Stimulated activated naive B cell treated with anti-CD40 and anti-IgM and Interleukin-4, amounts not matched to agents 10 μg/mL and 1 μg/mL and 100 μg/mL, for 72 hours (primary cell): ENCODE data around the gene TRABD2B.
A peak's percentile ranks its signal among the peaks of the same experiment; 100 is the strongest.

Source experiments
- ATAC-seq, 2 donors: fragments of 150-1000 bp; cut with Tn5 transposase; replicated peaks; 2 replicates each; pipeline ENCODE4 v1.10.0; 2021; ENCODE audit warnings: moderate library complexity in 1 of 2
- DNase-seq: peaks from one replicate; pipeline ENCODE4 v3.0.0; 2021
- H3K27ac Mint-ChIP-seq: one replicate; pipeline ENCODE4 v1.8.0; 2022; ENCODE audit warnings: mild to moderate bottlenecking, mixed read lengths
- H3K27me3 Mint-ChIP-seq, 2 donors: one replicate each; pipeline ENCODE4 v1.8.0; 2022; ENCODE audit warnings: mixed read lengths in 2 of 2
- H3K36me3 Mint-ChIP-seq, 2 donors: one replicate each; pipeline ENCODE4 v1.8.0; 2022; ENCODE audit warnings: mixed read lengths in 2 of 2, mild to moderate bottlenecking in 1 of 2
- H3K4me1 Mint-ChIP-seq, 2 donors: one replicate each; pipeline ENCODE4 v1.8.0; 2022; ENCODE audit warnings: mixed read lengths in 2 of 2, mild to moderate bottlenecking in 1 of 2
- H3K4me3 Mint-ChIP-seq, 2 donors: one replicate each; pipeline ENCODE4 v1.8.0; 2022; ENCODE audit warnings: mild to moderate bottlenecking in 2 of 2, mixed read lengths in 2 of 2, moderate library complexity in 1 of 2
- H3K9me3 Mint-ChIP-seq, 2 donors: one replicate each; pipeline ENCODE4 v1.8.0; 2022; ENCODE audit warnings: mixed read lengths in 2 of 2, mild to moderate bottlenecking in 1 of 2

The TRABD2B gene

GRCh38 chr1:47992720-47993415, 4.3 kb downstream of the TRABD2B start:
- no peak overlapping the region for H3K4me3 Mint-ChIP-seq
- no peaks in the 10 kb centered on the region for H3K9me3 Mint-ChIP-seq
- peaks cover 52 to 58% of the 10 kb centered on the region in 2 donors for H3K27me3 Mint-ChIP-seq
- no peak for ATAC-seq
- H3K36me3 Mint-ChIP-seq, result peaks cover 0 to 1% of the 10 kb centered on the region in 2 donors
- DNase-seq, result no peak
- H3K27ac Mint-ChIP-seq, result no peak overlapping the region
- peaks cover 6 to 12% of the 10 kb centered on the region in 2 donors for H3K4me1 Mint-ChIP-seq

GRCh38 chr1:47991673-47992072, 5.5 kb downstream of the TRABD2B start:
- peaks cover 0 to 1% of the 10 kb centered on the region in 2 donors for H3K36me3 Mint-ChIP-seq
- H3K4me1 Mint-ChIP-seq, result peaks cover 5 to 7% of the 10 kb centered on the region in 2 donors
- H3K9me3 Mint-ChIP-seq, result no peaks in the 10 kb centered on the region
- peaks cover 49 to 62% of the 10 kb centered on the region in 2 donors for H3K27me3 Mint-ChIP-seq
- no peak overlapping the region for H3K27ac Mint-ChIP-seq
- no peak for DNase-seq
- H3K4me3 Mint-ChIP-seq, result no peak overlapping the region
- no peak for ATAC-seq

- no peak for ATAC-seq
- H3K4me1 Mint-ChIP-seq, result peaks cover 3% of the 10 kb centered on the region in 2 donors
- peaks cover 0 to under 1% of the 10 kb centered on the region in 2 donors for H3K36me3 Mint-ChIP-seq
- no peak overlapping the region for H3K4me3 Mint-ChIP-seq
- no peak for DNase-seq
- H3K9me3 Mint-ChIP-seq, result no peaks in the 10 kb centered on the region
- no peak overlapping the region for H3K27ac Mint-ChIP-seq
- H3K27me3 Mint-ChIP-seq, result peaks cover 47 to 63% of the 10 kb centered on the region in 2 donors
Measured at GRCh38 chr1:47991187-47991586, 6.0 kb downstream of the TRABD2B start.

GRCh38 chr1:47990286-47990685, 6.9 kb downstream of the TRABD2B start:
- H3K27ac Mint-ChIP-seq, result no peak overlapping the region
- ATAC-seq (no peak), DNase-seq (no peak)
- H3K4me3 Mint-ChIP-seq, result no peak overlapping the region
- no peaks in the 10 kb centered on the region for H3K36me3 Mint-ChIP-seq
- peaks cover 45 to 63% of the 10 kb centered on the region in 2 donors for H3K27me3 Mint-ChIP-seq
- no peaks in the 10 kb centered on the region for H3K9me3 Mint-ChIP-seq
- H3K4me1 Mint-ChIP-seq, result no peaks in the 10 kb centered on the region

- Mint-ChIP-seq H3K4me3 (no peak overlapping the region), H3K27me3 (peaks cover 46 to 65% of the 10 kb centered on the region in 2 donors), H3K36me3 (no peaks in the 10 kb centered on the region), H3K9me3 (peaks cover 0 to 2% of the 10 kb centered on the region in 2 donors), H3K4me1 (peaks cover 2 to 6% of the 10 kb centered on the region in 2 donors), H3K27ac (no peak overlapping the region)
- ATAC-seq (no peak), DNase-seq (no peak)
Measured at GRCh38 chr1:47987601-47988000, 9.6 kb downstream of the TRABD2B start.

GRCh38 chr1:47986761-47987200, 10.4 kb downstream of the TRABD2B start:
- Mint-ChIP-seq H3K27ac (no peak overlapping the region), H3K9me3 (peaks cover 0 to 2% of the 10 kb centered on the region in 2 donors), H3K27me3 (peaks cover 42 to 58% of the 10 kb centered on the region in 2 donors), H3K36me3 (no peaks in the 10 kb centered on the region), H3K4me3 (no peak overlapping the region), H3K4me1 (peaks cover 2 to 6% of the 10 kb centered on the region in 2 donors)
- ATAC-seq, result no peak
- DNase-seq, result no peak

- Mint-ChIP-seq H3K27me3 (peaks cover 44 to 63% of the 10 kb centered on the region in 2 donors), H3K36me3 (no peaks in the 10 kb centered on the region), H3K4me3 (no peak overlapping the region), H3K27ac (no peak overlapping the region), H3K4me1 (peaks cover 2 to 6% of the 10 kb centered on the region in 2 donors), H3K9me3 (peaks cover 0 to 2% of the 10 kb centered on the region in 2 donors)
- DNase-seq, result no peak
- no peak for ATAC-seq
Measured at GRCh38 chr1:47985018-47985417, 12.2 kb downstream of the TRABD2B start.

GRCh38 chr1:47984175-47984789, 12.9 kb downstream of the TRABD2B start:
- Mint-ChIP-seq H3K9me3 (peaks cover 0 to 2% of the 10 kb centered on the region in 2 donors), H3K4me3 (no peak overlapping the region), H3K4me1 (peaks cover 2 to 6% of the 10 kb centered on the region in 2 donors), H3K27ac (no peak overlapping the region), H3K36me3 (no peaks in the 10 kb centered on the region), H3K27me3 (peaks cover 44 to 63% of the 10 kb centered on the region in 2 donors)
- ATAC-seq (peak; percentile 31 to 61), DNase-seq (no peak)

GRCh38 chr1:47983691-47984090, 13.5 kb downstream of the TRABD2B start:
- Mint-ChIP-seq H3K9me3 (peaks cover 0 to 2% of the 10 kb centered on the region in 2 donors), H3K27me3 (peaks cover 44 to 63% of the 10 kb centered on the region in 2 donors), H3K4me3 (no peak overlapping the region), H3K27ac (no peak overlapping the region), H3K4me1 (peaks cover 2 to 6% of the 10 kb centered on the region in 2 donors), H3K36me3 (no peaks in the 10 kb centered on the region)
- ATAC-seq (no peak), DNase-seq (no peak)

- Mint-ChIP-seq H3K27me3 (peaks cover 43 to 56% of the 10 kb centered on the region in 2 donors), H3K4me1 (peaks cover 2 to 6% of the 10 kb centered on the region in 2 donors)
- no peak for ATAC-seq
Measured at GRCh38 chr1:47981667-47982350, 15.4 kb downstream of the TRABD2B start.

GRCh38 chr1:47980501-47980900, 16.7 kb downstream of the TRABD2B start:
- Mint-ChIP-seq H3K27ac (no peak overlapping the region), H3K9me3 (peaks cover 0 to 2% of the 10 kb centered on the region in 2 donors), H3K27me3 (peaks cover 43% of the 10 kb centered on the region in 2 donors), H3K36me3 (no peaks in the 10 kb centered on the region), H3K4me3 (no peak overlapping the region), H3K4me1 (peaks cover 2 to 6% of the 10 kb centered on the region in 2 donors)
- no peak for DNase-seq
- ATAC-seq, result no peak

More at GRCh38 chr1:47981667-47982350, 15.4 kb downstream of the TRABD2B start:
- DNase-seq, result no peak
- H3K9me3 Mint-ChIP-seq, result peaks cover 0 to 2% of the 10 kb centered on the region in 2 donors
- H3K27ac Mint-ChIP-seq, result no peak overlapping the region
- no peaks in the 10 kb centered on the region for H3K36me3 Mint-ChIP-seq
- no peak overlapping the region for H3K4me3 Mint-ChIP-seq

- Mint-ChIP-seq H3K27me3 (peaks cover 35 to 37% of the 10 kb centered on the region in 2 donors), H3K9me3 (peaks cover 0 to 2% of the 10 kb centered on the region in 2 donors), H3K36me3 (no peaks in the 10 kb centered on the region), H3K4me3 (no peak overlapping the region), H3K27ac (no peak overlapping the region), H3K4me1 (peaks cover 2 to 5% of the 10 kb centered on the region in 2 donors)
- ATAC-seq (no peak), DNase-seq (no peak)
Measured at GRCh38 chr1:47979724-47980123, 17.5 kb downstream of the TRABD2B start.

GRCh38 chr1:47978486-47978885, 18.7 kb downstream of the TRABD2B start:
- no peak for DNase-seq
- H3K9me3 Mint-ChIP-seq, result peaks cover 0 to 2% of the 10 kb centered on the region in 2 donors
- no peaks in the 10 kb centered on the region for H3K4me1 Mint-ChIP-seq
- no peaks in the 10 kb centered on the region for H3K36me3 Mint-ChIP-seq
- no peak overlapping the region for H3K4me3 Mint-ChIP-seq
- no peak overlapping the region for H3K27ac Mint-ChIP-seq
- H3K27me3 Mint-ChIP-seq, result peaks cover 33% of the 10 kb centered on the region in 2 donors
- no peak for ATAC-seq

- Mint-ChIP-seq H3K36me3 (no peaks in the 10 kb centered on the region), H3K9me3 (no peaks in the 10 kb centered on the region), H3K4me1 (no peaks in the 10 kb centered on the region), H3K27ac (no peak overlapping the region), H3K4me3 (no peak overlapping the region), H3K27me3 (peaks cover 22 to 26% of the 10 kb centered on the region in 2 donors)
- DNase-seq (no peak), ATAC-seq (no peak)
Measured at GRCh38 chr1:47976728-47977127, 20.5 kb downstream of the TRABD2B start.
